GM04504 (cell line): ENCODE results near the gene BYSL.
A peak's percentile ranks its signal among the peaks of the same experiment; 100 is the strongest.

Experiments used
- DNase-seq: peaks from one replicate; pipeline ENCODE4 v3.0.0-alpha.2; 2012; ENCODE audit warnings: low read depth

Gene BYSL

GRCh38 chr6:41920921-41921711 lies at the start of gene BYSL, which contains the start of gene MED20:
TSS of gene BYSL (plus strand) at chr6:41921499. CDS start at chr6:41921563, 64 bp downstream.
TSS of gene MED20 (minus strand) at chr6:41921139. CDS start at chr6:41921018, 121 bp downstream.
- DNase-seq, result peak; percentile 88

- DNase-seq, result no peak
These were observed 49.6 kb upstream of the BYSL start for GRCh38 chr6:41871691-41872090.

DNA sequence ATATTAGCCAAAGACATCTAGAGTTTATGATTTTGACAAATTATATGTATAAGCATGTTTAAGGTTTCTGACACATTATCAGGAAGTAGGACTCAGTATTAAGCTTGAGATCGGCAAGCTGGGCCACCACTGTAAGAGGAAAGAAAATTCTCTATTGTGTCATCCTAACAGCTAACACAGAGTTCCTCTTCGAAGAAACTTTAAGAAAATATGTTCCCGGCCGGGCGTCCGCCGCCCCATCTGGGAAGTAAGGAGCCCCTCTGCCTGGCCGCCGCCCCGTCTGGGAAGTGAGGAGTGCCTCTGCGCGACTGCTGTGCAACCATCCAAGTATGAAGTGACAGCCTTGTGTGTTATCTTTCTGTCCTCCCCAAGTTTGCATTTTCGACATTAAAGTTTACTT lies 49.2 kb upstream of the BYSL start:
- no peak for DNase-seq

DNA sequence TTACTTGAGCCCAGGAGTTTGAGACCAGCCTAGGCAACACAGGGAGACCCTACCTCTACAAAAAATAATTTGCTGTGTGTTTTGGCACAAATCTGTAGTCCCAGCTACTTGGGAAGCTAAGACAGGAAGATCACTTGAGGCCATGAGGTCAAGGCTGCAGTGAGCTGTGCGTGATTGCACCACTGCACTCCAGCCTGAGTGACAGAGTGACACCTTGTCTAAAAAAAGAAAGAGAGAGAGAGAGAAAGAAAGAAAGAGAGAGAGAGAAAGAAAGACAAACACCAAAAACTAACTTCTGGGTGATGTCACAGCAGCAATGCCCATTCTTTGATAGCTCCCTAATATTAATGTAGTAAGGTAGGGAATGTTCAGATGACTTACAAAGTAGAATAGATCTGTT lies 46.6 kb upstream of the BYSL start:
- DNase-seq, result no peak

GRCh38 chr6:41877051-41877680 lies 44.1 kb upstream of the BYSL start:
- no peak for DNase-seq

DNA sequence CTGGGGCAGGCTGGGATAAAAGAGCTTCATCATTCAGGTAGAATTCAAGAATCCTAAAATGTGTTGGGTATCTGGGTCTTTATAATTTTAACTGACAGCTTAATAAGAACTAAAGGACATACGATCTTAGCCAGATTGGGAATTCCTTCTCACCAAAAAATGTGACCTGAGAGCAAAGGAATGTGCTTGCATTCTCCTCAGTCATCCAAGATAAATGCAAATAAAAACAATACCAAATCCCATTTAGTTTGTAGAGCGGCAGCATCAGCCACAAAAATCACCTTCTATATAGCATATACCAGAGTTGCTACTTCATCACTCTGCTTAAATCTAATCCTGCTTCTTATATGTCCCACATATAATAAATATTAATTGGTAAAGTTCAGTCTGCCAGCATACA lies 43.1 kb upstream of the BYSL start:
- DNase-seq, result no peak

GRCh38 chr6:41878961-41879405 lies 42.3 kb upstream of the BYSL start:
- DNase-seq, result peak; percentile 58

DNA sequence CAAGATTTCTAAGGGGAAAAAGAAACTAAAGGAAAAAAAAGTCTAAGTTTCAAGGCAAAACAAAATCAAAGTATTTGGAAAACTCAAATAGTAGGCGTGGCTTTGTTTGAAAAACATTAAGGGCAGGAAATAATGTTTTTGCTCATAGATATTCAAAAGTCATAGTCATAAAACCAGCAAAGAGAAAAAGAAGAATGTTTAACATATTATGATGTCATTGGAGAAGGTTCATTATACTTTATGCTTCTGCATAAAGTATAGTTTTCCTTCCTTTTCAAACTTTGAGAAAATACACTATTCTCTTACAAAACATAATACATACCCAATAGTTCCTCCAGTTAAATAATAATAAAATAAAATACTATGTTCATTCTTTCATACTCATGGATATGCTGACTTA lies 39.8 kb upstream of the BYSL start:
- DNase-seq, result no peak

- no peak for DNase-seq
These were observed 36.3 kb upstream of the BYSL start for GRCh38 chr6:41884957-41885356.

GRCh38 chr6:41885930-41886329 lies 35.4 kb upstream of the BYSL start:
- no peak for DNase-seq

- no peak for DNase-seq
These were observed 34.0 kb upstream of the BYSL start for GRCh38 chr6:41887331-41887751.

DNA sequence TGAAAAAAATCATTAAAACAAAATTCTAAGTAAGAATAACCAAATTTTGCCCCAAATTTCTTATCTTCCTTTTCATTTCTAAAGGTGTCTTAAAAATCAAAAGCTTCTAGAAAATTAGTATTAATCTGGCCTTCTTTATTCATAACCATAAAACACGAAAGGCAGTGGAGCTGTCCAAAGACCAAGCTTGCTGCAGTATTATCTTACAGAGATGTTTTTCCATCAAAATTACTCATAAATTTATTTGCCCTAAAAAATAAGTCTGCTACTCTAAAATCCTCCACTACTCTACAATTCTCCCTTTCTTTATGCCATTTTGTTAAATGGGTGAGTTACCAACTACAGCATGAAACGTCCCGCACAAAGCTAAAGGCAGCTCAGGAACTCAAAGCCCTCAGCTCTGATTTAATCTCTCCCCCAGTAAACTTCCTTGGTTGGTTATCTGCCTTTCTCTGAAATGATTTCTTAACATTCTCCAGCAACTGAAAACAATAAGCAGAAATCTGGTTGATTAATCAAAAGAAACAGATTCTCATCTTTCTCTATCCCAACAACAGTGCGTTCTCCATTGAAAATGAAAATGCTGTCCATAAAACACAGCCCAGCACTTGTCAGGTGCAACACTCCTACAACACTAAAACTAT lies 28.3 kb upstream of the BYSL start:
- DNase-seq, result no peak

DNA sequence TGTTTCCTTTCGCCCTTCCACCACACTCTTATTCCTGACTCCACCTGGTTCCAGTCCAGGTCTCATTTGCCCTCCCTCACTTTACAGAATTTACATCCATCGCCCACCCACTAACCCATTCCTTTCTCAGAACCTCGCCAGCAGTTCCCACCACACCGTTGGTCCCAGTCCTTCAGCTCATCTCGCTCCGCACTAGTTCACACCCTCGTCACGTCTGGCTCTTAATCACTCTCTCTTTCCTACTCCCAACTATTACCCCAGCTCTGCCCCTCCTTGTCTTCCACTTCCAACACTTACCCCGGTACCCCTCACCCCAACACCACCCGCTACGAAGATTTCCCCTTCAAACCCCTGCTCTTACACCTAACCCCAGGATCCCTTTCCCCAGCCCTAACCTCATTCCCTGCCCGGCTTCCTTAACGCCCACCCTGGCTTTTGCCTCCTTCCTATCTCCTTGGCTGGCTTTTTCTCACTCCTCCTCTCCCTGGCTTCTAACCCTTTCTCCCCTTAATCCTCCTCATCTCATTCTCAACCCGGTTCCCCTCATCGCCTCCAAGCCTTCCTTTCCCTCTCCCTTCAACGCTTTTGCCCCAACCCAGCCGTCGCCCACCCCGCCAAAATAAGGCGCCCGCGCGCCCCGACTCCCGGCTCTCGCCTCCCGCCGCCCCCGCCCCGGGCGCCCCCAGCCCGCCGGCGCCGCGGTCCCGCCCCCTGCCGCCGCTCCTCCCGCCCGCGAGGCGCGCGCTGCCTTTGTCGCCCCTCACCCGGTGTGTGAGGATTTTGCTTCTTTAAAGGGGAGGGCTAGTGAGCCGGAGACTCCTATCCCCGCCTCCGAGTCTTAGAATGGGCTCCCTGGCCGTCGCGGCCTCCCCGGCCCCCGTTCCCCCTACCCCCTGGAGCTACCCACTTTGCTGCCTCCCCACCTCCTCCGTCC lies 26.7 kb upstream of the BYSL start:
- no peak for DNase-seq

- peak; percentile 52 for DNase-seq
These were observed 25.7 kb upstream of the BYSL start, which contains the start of gene USP49 for GRCh38 chr6:41895300-41896233. TSS of gene USP49 (minus strand) at chr6:41895375. CDS start at chr6:41806983, 88,392 bp downstream.

GRCh38 chr6:41896281-41896680 lies 25.0 kb upstream of the BYSL start:
- DNase-seq, result no peak

GRCh38 chr6:41900861-41901260 lies 20.4 kb upstream of the BYSL start:
- DNase-seq, result no peak

DNA sequence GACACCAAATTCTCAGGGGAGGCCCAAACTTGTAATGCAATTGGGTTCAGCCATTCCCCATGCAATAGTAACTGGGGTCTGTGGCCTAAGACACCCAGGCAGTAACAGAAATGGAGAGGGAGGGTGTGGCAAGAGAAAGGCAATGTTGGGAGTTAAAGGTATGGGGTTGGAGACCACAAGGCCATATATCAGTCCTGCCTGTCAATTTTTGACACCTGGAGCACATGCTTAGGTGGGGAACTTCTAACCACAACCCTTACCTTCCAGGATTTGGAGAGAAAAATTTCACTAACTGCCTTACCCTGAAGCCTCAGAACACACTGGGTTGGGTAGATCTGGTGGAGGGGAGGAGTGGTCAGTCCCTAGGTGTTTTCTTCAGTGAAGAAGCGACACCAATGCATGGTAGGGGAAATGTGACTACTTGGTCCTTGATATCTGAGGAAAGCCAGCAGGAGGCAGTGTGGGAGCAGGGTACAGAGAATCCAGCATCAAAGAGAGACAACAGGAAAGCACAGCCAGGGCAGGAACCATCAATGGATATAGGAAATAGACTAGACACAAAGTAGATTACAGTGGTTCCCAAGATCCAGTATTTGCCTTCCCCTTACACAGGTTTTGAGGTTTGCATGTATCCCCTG lies 19.3 kb upstream of the BYSL start:
- DNase-seq, result no peak

DNA sequence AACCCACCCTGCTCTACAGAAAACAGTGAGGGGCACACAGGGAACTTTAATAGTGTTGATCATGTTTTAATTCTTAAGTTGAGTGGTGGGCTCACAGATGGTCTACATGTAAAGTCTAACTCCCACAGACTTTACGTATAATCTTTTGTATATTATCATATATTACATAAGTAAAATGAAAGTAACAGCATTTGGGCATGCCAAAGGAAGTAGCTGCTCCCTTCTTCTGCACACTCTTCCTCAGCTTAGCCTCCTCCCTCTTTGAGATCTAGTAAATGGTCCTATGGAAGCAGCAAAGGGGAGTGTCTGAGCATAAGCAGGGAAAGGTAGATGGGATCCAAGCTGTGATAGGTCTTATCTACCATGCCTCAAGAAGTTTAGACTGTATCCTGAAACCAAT lies 11.6 kb upstream of the BYSL start:
- no peak for DNase-seq

- no peak for DNase-seq
These were observed 7.0 kb upstream of the BYSL start for GRCh38 chr6:41914343-41914742.

DNA sequence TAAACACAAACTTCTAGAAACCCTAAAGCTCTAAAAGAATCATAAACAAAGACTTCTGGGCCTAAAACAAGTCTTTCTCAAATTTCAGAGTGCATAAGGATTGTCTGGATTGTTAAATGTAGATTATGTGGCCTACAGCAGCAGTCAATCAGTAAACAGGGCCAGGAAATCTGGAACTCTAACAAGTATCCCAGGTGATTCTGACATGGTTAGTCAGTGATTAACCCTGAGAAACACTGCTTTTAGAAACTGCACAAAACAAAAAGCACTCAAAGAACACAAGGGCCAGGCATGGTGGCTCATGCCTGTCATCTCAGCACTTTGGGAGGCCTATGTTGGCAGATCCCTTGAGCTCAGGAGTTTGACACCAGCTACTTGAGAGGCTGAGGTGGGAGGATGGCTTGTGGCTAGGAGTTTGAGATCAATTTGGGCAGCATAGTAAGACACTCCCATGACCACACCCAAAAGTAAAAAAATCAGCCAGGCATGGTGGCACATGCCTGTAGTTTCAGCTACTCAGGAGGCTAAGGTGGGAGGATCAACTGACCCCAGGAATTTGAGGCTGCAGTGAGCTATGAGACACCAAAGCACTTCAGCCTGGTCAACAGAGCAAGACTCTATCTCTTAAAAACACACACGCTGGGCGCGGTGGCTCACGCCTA lies 6.3 kb upstream of the BYSL start:
- no peak for DNase-seq
